SK-N-SH (cell line): ENCODE measurements around the gene IL6ST. TPM values are rescaled to one million over a fixed set of nuclear protein-coding genes. Genes with fewer than 3 reads are reported as not detected.

ENCODE experiments used
- CTCF ChIA-PET: fragments of 300-600, 350-600 bp; formaldehyde crosslinking; extraction: SDS; loops from one replicate; lab custom pipeline; 2021; lab: Yijun Ruan, JAX
- POLR2A ChIA-PET: fragments of 350-600 bp; sonication (Branson Sonifier 250); formaldehyde crosslinking; extraction: SDS; loops from one replicate; lab custom pipeline; 2020; ENCODE audit warnings: antibody characterized with exemption, inconsistent platforms; lab: Yijun Ruan, JAX
- DNase-seq: peaks from one replicate; pipeline ENCODE4 v3.0.0; 2012
- H2AFZ ChIP-seq: fragments of 200-600 bp; sonication (generic); 2 replicates; pipeline ENCODE4 v1.8.1; 2016; ENCODE audit warnings: antibody characterized with exemption, mild to moderate bottlenecking, low read depth
- H3F3A ChIP-seq: fragments of 200-600 bp; sonication (generic); replicated peaks from 2 replicates; pipeline ENCODE3; 2016; ENCODE audit warnings: antibody characterized with exemption, mild to moderate bottlenecking; ENCODE audit not compliant: insufficient read depth
- H3K27ac ChIP-seq, 2 experiments: fragments of 200-500 bp in 1 of 2; fragments of 200-600 bp in 1 of 2; sonication (Bioruptor generic) in 1 of 2; sonication (generic), shearing (Covaris generic) in 1 of 2; 2 replicates each; pipeline versions ENCODE4 v1.5.1 to v1.6.1; 2014 to 2016; ENCODE audit warnings: low read depth in 2 of 2, inconsistent platforms in 1 of 2, low read length in 1 of 2, mild to moderate bottlenecking in 1 of 2, mixed read lengths in 1 of 2
- H3K27me3 ChIP-seq: fragments of 200-600 bp; sonication (generic), shearing (Covaris generic); 2 replicates; pipeline ENCODE4 v1.6.1; 2016; ENCODE audit warnings: mixed run types; ENCODE audit not compliant: insufficient read depth
- H3K36me3 ChIP-seq, 2 experiments: fragments of 200-500 bp in 1 of 2; fragments of 200-600 bp in 1 of 2; sonication (Bioruptor generic) in 1 of 2; sonication (generic) in 1 of 2; replicated peaks in 1 of 2; 2 replicates each; pipeline versions ENCODE3 to v1.5.1; 2014 to 2016; ENCODE audit warnings: low read length in 1 of 2, mild to moderate bottlenecking in 1 of 2; ENCODE audit not compliant: insufficient read depth in 2 of 2, control insufficient read depth in 1 of 2
- H3K4me1 ChIP-seq, 2 experiments: fragments of 200-500 bp in 1 of 2; fragments of 200-600 bp in 1 of 2; sonication (Bioruptor generic) in 1 of 2; sonication (generic), shearing (Covaris generic) in 1 of 2; 2 replicates each; pipeline versions ENCODE4 v1.5.1 to v1.6.1; 2014 to 2016; ENCODE audit warnings: low read depth in 1 of 2, low read length in 1 of 2, mixed run types in 1 of 2; ENCODE audit not compliant: insufficient read depth in 2 of 2, control insufficient read depth in 1 of 2
- H3K4me2 ChIP-seq: fragments of 200-600 bp; sonication (generic), shearing (Covaris generic); 2 replicates; pipeline ENCODE4 v1.6.1; 2017; ENCODE audit warnings: mixed run types
- H3K4me3 ChIP-seq, 2 experiments: fragments of 200-500 bp in 1 of 2; fragments of 200-600 bp in 1 of 2; sonication (Bioruptor generic) in 1 of 2; sonication (generic), shearing (Covaris generic) in 1 of 2; 2 replicates each; pipeline versions ENCODE4 v1.5.1 to v1.8.1; 2014 to 2016; ENCODE audit warnings: low read depth in 2 of 2, inconsistent platforms in 1 of 2, low read length in 1 of 2, mild to moderate bottlenecking in 1 of 2, mixed read lengths in 1 of 2, moderate library complexity in 1 of 2
- H3K79me2 ChIP-seq: fragments of 200-600 bp; sonication (generic); 2 replicates; pipeline ENCODE4 v1.8.1; 2017; ENCODE audit warnings: mild to moderate bottlenecking; ENCODE audit not compliant: insufficient read depth
- H3K9ac ChIP-seq: fragments of 200-600 bp; sonication (generic); 2 replicates; pipeline ENCODE4 v1.6.1; 2017; ENCODE audit warnings: mixed run types
- H3K9me2 ChIP-seq: fragments of 200-600 bp; sonication (generic); 2 replicates; pipeline ENCODE4 v1.6.1; 2017; ENCODE audit warnings: mixed run types
- H3K9me3 ChIP-seq: fragments of 200-600 bp; sonication (generic); 2 replicates; pipeline ENCODE4 v1.6.1; 2017; ENCODE audit warnings: mixed run types, mild to moderate bottlenecking, moderate library complexity
- H4K20me1 ChIP-seq: fragments of 200-600 bp; sonication (generic); 2 replicates; pipeline ENCODE4 v1.6.1; 2017; ENCODE audit warnings: mild to moderate bottlenecking, mixed run types; ENCODE audit not compliant: insufficient read depth
- ELF1 ChIP-seq: IDR thresholded peaks from 2 replicates; pipeline ENCODE4 v1.4.0; 2012
- EP300 ChIP-seq, 2 experiments: IDR thresholded peaks; 2 replicates each; pipeline versions ENCODE4 v1.4.0 to v1.6.1; 2012; ENCODE audit warnings: borderline replicate concordance in 1 of 2, low read depth in 1 of 2, low read length in 1 of 2
- FOXJ3 ChIP-seq: sonication (generic); formaldehyde crosslinking; IDR thresholded peaks from 2 replicates; pipeline ENCODE4 v1.5.1; 2020; ENCODE audit warnings: mild to moderate bottlenecking, missing genetic modification reagents
- FOXM1 ChIP-seq: IDR thresholded peaks from 2 replicates; pipeline ENCODE4 v1.4.0; 2012; ENCODE audit warnings: low read depth, mild to moderate bottlenecking
- JUND ChIP-seq: IDR thresholded peaks from 2 replicates; pipeline ENCODE4 v1.4.0; 2012
- MAX ChIP-seq: IDR thresholded peaks from 2 replicates; pipeline ENCODE4 v1.4.0; 2012; ENCODE audit warnings: low read depth
- MEF2A ChIP-seq: IDR thresholded peaks from 2 replicates; pipeline ENCODE4 v1.4.0; 2012; ENCODE audit warnings: low read depth, borderline replicate concordance
- MXI1 ChIP-seq: IDR thresholded peaks from 2 replicates; pipeline ENCODE4 v1.6.1; 2012; ENCODE audit warnings: mild to moderate bottlenecking, low read depth, low read length, improper control_type of control experiment
- PBX3 ChIP-seq: IDR thresholded peaks from 2 replicates; pipeline ENCODE4; 2012
- RAD21 ChIP-seq: IDR thresholded peaks from 2 replicates; pipeline ENCODE4 v1.6.1; 2012; ENCODE audit warnings: mild to moderate bottlenecking, low read length
- RXRA ChIP-seq: IDR thresholded peaks from 2 replicates; pipeline ENCODE4 v1.4.0; 2012; ENCODE audit warnings: low read depth, mild to moderate bottlenecking, borderline replicate concordance
- SIN3A ChIP-seq: IDR thresholded peaks from 2 replicates; pipeline ENCODE4 v1.6.1; 2012; ENCODE audit warnings: low read depth, mild to moderate bottlenecking, low read length, moderate library complexity, borderline replicate concordance
- TAF1 ChIP-seq: IDR thresholded peaks from 2 replicates; pipeline ENCODE4 v1.6.1; 2012; ENCODE audit warnings: low read depth, mild to moderate bottlenecking, low read length, moderate library complexity, borderline replicate concordance
- TCF12 ChIP-seq: IDR thresholded peaks from 2 replicates; pipeline ENCODE4 v1.4.0; 2012
- USF1 ChIP-seq: IDR thresholded peaks from 2 replicates; pipeline ENCODE4 v1.4.0; 2012; ENCODE audit warnings: low read depth, borderline replicate concordance
- YY1 ChIP-seq: IDR thresholded peaks from 2 replicates; pipeline ENCODE4 v1.4.0; 2012; ENCODE audit warnings: low read depth, mild to moderate bottlenecking
- WGBS: methylation state at CpG from one replicate; pipeline ENCODE4 v1.1.6; 2017; ENCODE audit warnings: low lambda C conversion rate; 5-methylcytosine and 5-hydroxymethylcytosine counted together
- polyA plus RNA-seq, 3 experiments: library from polyadenylated mRNA; depleted of rRNA; stranded (reverse); fragments of >200 nt; gene quantifications; 2 replicates each; pipeline ENCODE4 v1.2.3, GENCODE V29; 2012
- TF ChIP-seq, protein P1 (sequence below): IDR thresholded peaks from 2 replicates; pipeline ENCODE4 v1.4.0; 2012; ENCODE audit warnings: low read depth, borderline replicate concordance
- TF ChIP-seq, protein P2 (sequence below): fragments of 150-350 bp; IDR thresholded peaks from 2 replicates; pipeline ENCODE4 v1.6.1; 2017; ENCODE audit warnings: antibody characterized with exemption, low read length, low read depth, borderline replicate concordance

Gene IL6ST
- polyA plus RNA-seq, 1 of the 3 experiments (the other 2 are of a cell fraction), result 16.0 TPM

GRCh38 chr5:55900776-55901175, 94.0 kb downstream of the IL6ST start (continued):
- TF ChIP-seq, protein P1, sequence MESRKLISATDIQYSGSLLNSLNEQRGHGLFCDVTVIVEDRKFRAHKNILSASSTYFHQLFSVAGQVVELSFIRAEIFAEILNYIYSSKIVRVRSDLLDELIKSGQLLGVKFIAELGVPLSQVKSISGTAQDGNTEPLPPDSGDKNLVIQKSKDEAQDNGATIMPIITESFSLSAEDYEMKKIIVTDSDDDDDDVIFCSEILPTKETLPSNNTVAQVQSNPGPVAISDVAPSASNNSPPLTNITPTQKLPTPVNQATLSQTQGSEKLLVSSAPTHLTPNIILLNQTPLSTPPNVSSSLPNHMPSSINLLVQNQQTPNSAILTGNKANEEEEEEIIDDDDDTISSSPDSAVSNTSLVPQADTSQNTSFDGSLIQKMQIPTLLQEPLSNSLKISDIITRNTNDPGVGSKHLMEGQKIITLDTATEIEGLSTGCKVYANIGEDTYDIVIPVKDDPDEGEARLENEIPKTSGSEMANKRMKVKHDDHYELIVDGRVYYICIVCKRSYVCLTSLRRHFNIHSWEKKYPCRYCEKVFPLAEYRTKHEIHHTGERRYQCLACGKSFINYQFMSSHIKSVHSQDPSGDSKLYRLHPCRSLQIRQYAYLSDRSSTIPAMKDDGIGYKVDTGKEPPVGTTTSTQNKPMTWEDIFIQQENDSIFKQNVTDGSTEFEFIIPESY, result no peak
- TF ChIP-seq EP300 (IDR thresholded peaks at IDR 0.05; ENCODE audit: borderline replicate concordance in 1 of 2, low read depth in 1 of 2, low read length in 1 of 2) (no peak), JUND (no peak)

DNA sequence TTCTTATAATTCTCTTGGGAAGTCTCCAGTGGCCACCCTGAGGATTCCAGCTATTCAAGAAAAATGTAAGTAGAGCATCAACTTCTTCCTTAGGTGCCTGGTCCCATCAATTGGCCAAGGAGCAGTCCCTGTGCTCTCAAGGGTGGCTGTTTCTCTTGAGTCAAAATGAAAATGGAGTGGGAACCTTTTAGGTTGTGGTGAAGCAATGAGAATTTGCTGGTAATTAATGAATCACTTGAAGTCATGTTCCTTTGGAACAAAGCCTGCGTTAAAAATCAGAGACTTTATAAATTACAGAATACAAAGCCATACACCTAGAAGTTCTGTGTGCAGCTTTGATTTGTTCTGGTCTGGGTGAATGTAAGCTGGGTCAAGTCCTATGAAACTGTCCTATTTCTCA, 94.7 kb downstream of the IL6ST start:
- Histone ChIP-seq H3K9me3 (no peaks in the 10 kb centered on the region), H3K4me3 (no peak overlapping the region), H3K4me1 (peaks cover 7 to 10% of the 10 kb centered on the region in 2 experiments; a peak in 3 of 4 replicates), H3F3A (peaks cover 12% of the 10 kb centered on the region), H3K9ac (no peak overlapping the region), H3K4me2 (no peak overlapping the region), H4K20me1 (no peaks in the 10 kb centered on the region), H3K36me3 (no peaks in the 10 kb centered on the region), H2AFZ (no peak overlapping the region), H3K79me2 (no peaks in the 10 kb centered on the region), H3K9me2 (no peaks in the 10 kb centered on the region), H3K27me3 (no peaks in the 10 kb centered on the region), H3K27ac (no peak overlapping the region)
- 100% methylated on average over 1 of the region's 1 CpG for WGBS
- POLR2A ChIA-PET, result no interaction called here
- no peak for DNase-seq
- TF ChIP-seq TAF1, result no peak
- TF ChIP-seq, all 33 proteins: peak for 0
- CTCF ChIA-PET, result interaction anchor here (3.1 kb wide), 1 partner anchor 20 kb away, joined by 10 read pairs; no protein-coding TSS in a partner anchor

DNA sequence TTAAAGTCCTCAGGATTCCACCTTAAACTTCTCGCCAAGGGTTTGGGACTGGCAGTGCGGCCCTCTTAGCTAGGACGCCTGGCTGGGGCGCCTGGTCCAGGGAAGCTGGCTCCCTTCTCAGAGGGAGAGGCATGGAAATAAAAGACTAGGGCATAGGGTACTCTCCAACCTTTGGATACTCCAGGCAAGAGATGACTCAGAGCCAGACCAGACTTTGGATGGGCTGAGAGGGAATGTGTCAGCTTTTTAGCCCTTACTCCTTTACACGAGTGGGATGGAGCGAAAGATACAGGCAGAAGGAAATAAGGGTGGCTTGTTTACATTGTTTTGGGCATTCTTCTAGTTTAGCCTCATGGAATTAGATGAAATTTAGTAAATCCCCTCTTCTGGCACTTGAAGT, 95.4 kb downstream of the IL6ST start:
- H3K27ac ChIP-seq, result no peak overlapping the region
- 80% methylated on average over 6 of the region's 6 CpGs for WGBS
- ChIA-PET CTCF (interaction anchor here (1.5 to 3.1 kb wide), 2 partner anchors 12 to 21 kb away, joined by 4 to 10 read pairs; no protein-coding TSS in a partner anchor), POLR2A (no interaction called here)
- no peak for DNase-seq
- H3K9me3 ChIP-seq, result no peaks in the 10 kb centered on the region
- H4K20me1 ChIP-seq, result no peaks in the 10 kb centered on the region
- no peak for TF ChIP-seq YY1
- TF ChIP-seq MAX, result no peak
- TF ChIP-seq MXI1, result no peak
- no peak for TF ChIP-seq PBX3
- TF ChIP-seq, protein P2, sequence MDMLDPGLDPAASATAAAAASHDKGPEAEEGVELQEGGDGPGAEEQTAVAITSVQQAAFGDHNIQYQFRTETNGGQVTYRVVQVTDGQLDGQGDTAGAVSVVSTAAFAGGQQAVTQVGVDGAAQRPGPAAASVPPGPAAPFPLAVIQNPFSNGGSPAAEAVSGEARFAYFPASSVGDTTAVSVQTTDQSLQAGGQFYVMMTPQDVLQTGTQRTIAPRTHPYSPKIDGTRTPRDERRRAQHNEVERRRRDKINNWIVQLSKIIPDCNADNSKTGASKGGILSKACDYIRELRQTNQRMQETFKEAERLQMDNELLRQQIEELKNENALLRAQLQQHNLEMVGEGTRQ, result no peak
- TF ChIP-seq, protein P1, result no peak
- no peak for TF ChIP-seq TCF12
- TF ChIP-seq EP300 (IDR thresholded peaks at IDR 0.05; ENCODE audit: borderline replicate concordance in 1 of 2, low read depth in 1 of 2, low read length in 1 of 2), result no peak
- TF ChIP-seq FOXM1, result no peak
- no peak for TF ChIP-seq TAF1
- no peak for TF ChIP-seq MEF2A
- TF ChIP-seq RAD21, result no peak
- TF ChIP-seq RXRA, result no peak
- TF ChIP-seq SIN3A, result no peak
- no peak for TF ChIP-seq USF1
- TF ChIP-seq FOXJ3, result no peak
- no peak for TF ChIP-seq ELF1
- no peak overlapping the region for H3K4me2 ChIP-seq
- H3K36me3 ChIP-seq, result no peaks in the 10 kb centered on the region
- H3K27me3 ChIP-seq, result no peaks in the 10 kb centered on the region
- no peak overlapping the region for H3K9ac ChIP-seq
- H3K4me3 ChIP-seq, result no peak overlapping the region
- H3K79me2 ChIP-seq, result no peaks in the 10 kb centered on the region
- no peak overlapping the region for H2AFZ ChIP-seq
- peaks cover 12% of the 10 kb centered on the region for H3F3A ChIP-seq
- H3K4me1 ChIP-seq, result peaks cover 7 to 10% of the 10 kb centered on the region in 2 experiments; a peak in 3 of 4 replicates
- no peaks in the 10 kb centered on the region for H3K9me2 ChIP-seq
